ENCODE measurements around the gene NTM. TPM values are rescaled to one million over a fixed set of nuclear protein-coding genes. Genes with fewer than 3 reads are reported as not detected.
A peak's percentile ranks its signal among the peaks of the same experiment; 100 is the strongest.

Gene NTM
- total RNA-seq, 4 donors from 2014 or later, result 3.6 to 11.8 (median 7.8) TPM

DNA sequence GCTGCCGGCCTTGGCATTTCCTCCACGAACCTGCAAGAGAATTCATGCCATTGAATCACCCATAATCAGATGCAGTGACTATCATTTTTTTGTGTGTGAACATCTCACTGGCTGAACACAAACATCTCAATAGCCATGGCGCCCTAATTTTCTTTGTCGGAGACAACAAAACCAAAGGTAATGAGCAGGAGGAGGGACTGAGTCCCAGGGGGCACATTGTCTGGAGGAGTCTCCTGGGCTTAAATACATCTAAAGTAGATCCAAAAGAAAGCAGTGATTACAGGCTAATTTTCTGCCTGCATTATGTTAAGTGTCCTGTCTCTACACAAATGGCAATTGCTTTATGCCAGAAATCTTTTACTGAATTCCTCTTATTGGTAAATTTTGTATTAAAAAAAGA lies 113.5 kb downstream of the NTM start:
- Histone ChIP-seq H3K4me3 (no peak overlapping the region), H3K27me3 (no peaks in the 10 kb centered on the region), H3K27ac (no peak overlapping the region), H3K4me1 (no peaks in the 10 kb centered on the region), H3K36me3 (no peaks in the 10 kb centered on the region), H3K9me3 (no peaks in the 10 kb centered on the region)
- 63 to 100% methylated on average over 2 of the region's 4 CpGs for WGBS, 2 donors (ENCODE audit: low coverage in 1 of 2)
- TF ChIP-seq CTCF (IDR thresholded peaks at IDR 0.05), result no peak
- no peak for TF ChIP-seq POLR2A (IDR thresholded peaks at IDR 0.05)
- no peak for TF ChIP-seq POLR2AphosphoS5 (IDR thresholded peaks at IDR 0.05)
- no peak for TF ChIP-seq EP300 (IDR thresholded peaks at IDR 0.05)
- no peak for ATAC-seq

DNA sequence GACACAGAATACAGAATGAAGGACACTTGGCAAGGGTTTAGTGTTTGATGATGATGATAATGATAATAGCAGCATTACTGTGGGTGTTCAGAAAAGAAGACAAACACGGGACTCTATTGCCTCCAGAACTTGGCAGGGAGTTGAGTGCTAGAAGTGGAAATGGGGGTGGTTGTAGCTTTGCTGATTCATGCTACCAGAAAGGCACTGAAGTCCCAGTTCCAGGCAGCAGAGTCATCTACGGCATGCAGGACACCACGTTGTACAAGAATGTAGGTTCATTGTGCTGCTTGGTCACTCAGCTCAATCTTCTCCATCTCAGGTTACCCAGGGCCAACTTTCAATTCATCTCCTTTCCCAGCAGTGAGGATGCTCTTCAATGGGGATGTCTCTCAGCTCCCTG lies 115.7 kb downstream of the NTM start:
- Histone ChIP-seq H3K36me3 (no peaks in the 10 kb centered on the region), H3K27me3 (no peaks in the 10 kb centered on the region), H3K4me3 (no peak overlapping the region), H3K9me3 (no peaks in the 10 kb centered on the region), H3K4me1 (no peaks in the 10 kb centered on the region), H3K27ac (no peak overlapping the region)
- 56 to 60% methylated on average over 1 of the region's 3 CpGs for WGBS, 2 donors (ENCODE audit: low coverage in 1 of 2)
- no peak for ATAC-seq
- no peak for TF ChIP-seq EP300 (IDR thresholded peaks at IDR 0.05)

DNA sequence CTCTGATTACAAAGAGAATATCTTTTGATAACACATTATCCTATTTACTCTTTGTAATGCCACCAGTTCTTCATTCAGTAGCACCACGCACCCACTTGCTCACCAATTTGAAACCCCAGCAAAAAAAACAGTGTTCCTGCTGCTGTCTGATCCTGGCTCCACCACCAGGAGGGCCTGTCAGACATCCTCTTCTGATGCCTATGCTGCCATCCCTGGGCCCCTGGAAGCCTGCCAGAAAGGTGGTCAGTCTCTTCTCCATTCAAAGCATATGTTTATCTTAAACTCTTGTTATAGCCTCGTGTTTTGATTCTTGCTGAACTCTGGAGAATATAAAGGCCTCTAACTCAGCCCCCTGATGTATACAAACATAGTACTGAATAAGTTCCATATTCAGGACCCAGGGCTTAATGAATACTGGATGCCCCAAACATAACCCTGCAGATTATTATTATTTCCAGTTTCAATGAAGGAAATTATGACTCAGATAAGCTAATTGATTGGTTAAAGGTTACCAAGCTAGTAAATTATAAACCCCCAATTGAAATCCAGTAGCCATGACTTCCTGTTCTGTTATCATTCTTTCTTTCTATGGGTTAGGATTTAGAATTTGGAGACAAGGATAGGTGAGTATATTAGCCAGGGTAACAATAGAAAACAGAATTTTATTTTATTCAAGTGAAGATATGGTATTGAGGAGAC lies 116.7 kb downstream of the NTM start:
- ATAC-seq, result no peak
- TF ChIP-seq EP300 (IDR thresholded peaks at IDR 0.05) (no peak), POLR2AphosphoS5 (IDR thresholded peaks at IDR 0.05) (no peak), CTCF (IDR thresholded peaks at IDR 0.05) (no peak), POLR2A (IDR thresholded peaks at IDR 0.05) (no peak)

DNA sequence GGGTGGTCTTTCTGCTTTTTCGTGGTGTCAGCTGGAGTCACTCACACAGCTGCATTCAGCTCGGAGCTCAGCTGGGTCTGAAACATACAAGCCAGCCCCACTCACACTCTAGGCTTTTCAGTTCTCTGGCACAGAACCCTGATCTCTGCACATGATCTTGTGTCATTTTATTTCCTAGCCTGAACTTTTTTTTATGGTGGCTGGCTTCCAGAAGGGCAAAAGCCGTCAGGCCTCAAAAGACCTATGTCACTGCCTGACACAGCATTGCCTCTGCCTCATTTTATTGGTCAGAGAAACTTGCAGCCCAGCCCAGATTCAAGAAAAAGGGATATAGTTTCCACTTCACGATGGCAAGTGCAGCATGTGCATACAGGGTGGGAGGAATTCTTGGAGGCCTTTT lies 117.8 kb downstream of the NTM start:
- Histone ChIP-seq H3K4me3 (no peak overlapping the region), H3K27ac (no peak overlapping the region), H3K9me3 (no peaks in the 10 kb centered on the region), H3K36me3 (no peaks in the 10 kb centered on the region), H3K27me3 (no peaks in the 10 kb centered on the region), H3K4me1 (no peaks in the 10 kb centered on the region)
- 29 to 46% methylated on average over 4 of the region's 4 CpGs for WGBS, 2 donors (ENCODE audit: low coverage in 1 of 2)
- no peak for TF ChIP-seq EP300 (IDR thresholded peaks at IDR 0.05)
- no peak for TF ChIP-seq POLR2AphosphoS5 (IDR thresholded peaks at IDR 0.05)
- TF ChIP-seq CTCF (IDR thresholded peaks at IDR 0.05), result no peak
- no peak for TF ChIP-seq POLR2A (IDR thresholded peaks at IDR 0.05)
- ATAC-seq, result peak; percentile 60

More for the DNA sequence above, 116.7 kb downstream of the NTM start:
- 54 to 57% methylated on average over 2 of the region's 2 CpGs for WGBS, 2 donors (ENCODE audit: low coverage in 1 of 2)
- Histone ChIP-seq H3K27me3 (no peaks in the 10 kb centered on the region), H3K4me1 (no peaks in the 10 kb centered on the region), H3K27ac (no peak overlapping the region), H3K9me3 (no peaks in the 10 kb centered on the region), H3K36me3 (no peaks in the 10 kb centered on the region), H3K4me3 (no peak overlapping the region)

GRCh38 chr11:131491503-131491902 lies 121.1 kb downstream of the NTM start:
- no peak for TF ChIP-seq EP300 (IDR thresholded peaks at IDR 0.05)
- TF ChIP-seq POLR2AphosphoS5 (IDR thresholded peaks at IDR 0.05), result no peak
- no peak for TF ChIP-seq CTCF (IDR thresholded peaks at IDR 0.05)
- TF ChIP-seq POLR2A (IDR thresholded peaks at IDR 0.05), result no peak
- no peak overlapping the region for H3K27ac ChIP-seq
- H3K27me3 ChIP-seq, result no peaks in the 10 kb centered on the region
- no peak overlapping the region for H3K4me3 ChIP-seq
- H3K4me1 ChIP-seq, result peaks cover 0 to 10% (median 0%) of the 10 kb centered on the region in 3 donors
- WGBS, 2 donors (ENCODE audit: low coverage in 1 of 2), result 82 to 91% methylated on average over 4 of the region's 4 CpGs
- peak; percentile 51 for ATAC-seq
- H3K9me3 ChIP-seq, result no peaks in the 10 kb centered on the region
- H3K36me3 ChIP-seq, result no peaks in the 10 kb centered on the region
